C4-2B (cell line): ENCODE measurements around the gene KANK4.

Experiments used
- H3K27ac ChIP-seq: fragments of 450-650 bp; 2 replicates; pipeline ENCODE4 v1.5.1; 2017
- CTCF ChIP-seq: fragments of 450-650 bp; conservative IDR thresholded peaks from 2 replicates; pipeline ENCODE4 v1.5.1; 2017; ENCODE audit warnings: mild to moderate bottlenecking
- ZFX ChIP-seq: fragments of 450-650 bp; IDR thresholded peaks from 2 replicates; pipeline ENCODE4 v1.6.1; 2017

KANK4 gene

DNA sequence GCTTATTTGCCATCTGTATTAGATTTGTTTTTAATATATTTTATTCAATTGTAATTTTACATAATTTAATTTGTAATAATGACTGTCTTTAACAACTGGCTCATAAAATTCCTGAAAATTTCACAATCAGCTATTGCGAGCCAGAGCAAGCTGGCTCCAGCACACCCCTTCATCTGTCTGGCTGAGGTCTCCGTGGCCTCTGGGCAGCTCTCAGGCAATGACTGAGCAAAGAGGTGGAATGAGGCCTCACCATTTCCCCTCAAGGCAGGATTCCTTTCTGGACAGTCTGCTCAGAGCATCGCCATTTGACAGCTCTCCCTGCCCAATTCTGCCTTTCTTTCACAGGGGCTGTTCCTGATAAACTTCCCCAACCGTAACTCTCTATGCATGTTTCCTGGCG, 5.8 kb upstream of the KANK4 start:
- no peak for TF ChIP-seq ZFX
- no peak for TF ChIP-seq CTCF
- no peak overlapping the region for H3K27ac ChIP-seq

DNA sequence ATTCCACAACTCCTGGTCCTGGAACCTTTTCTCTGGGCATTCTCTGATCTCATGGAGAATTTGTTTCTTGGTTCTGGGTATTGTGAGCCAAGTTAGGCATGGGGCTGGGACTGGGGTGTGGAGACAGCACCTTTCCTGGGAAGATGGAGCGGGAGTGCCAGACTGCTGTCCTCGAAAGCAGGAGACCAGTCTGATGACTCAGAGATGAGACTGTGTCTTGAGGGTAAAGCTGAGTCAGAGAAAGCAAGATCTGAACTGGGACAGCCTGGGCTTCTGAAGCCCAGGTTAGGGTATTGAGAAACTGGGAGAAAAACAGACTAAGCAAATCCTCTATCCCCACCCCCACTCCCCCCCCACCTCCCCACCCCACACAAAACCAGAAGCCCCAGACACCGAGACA, 2.2 kb upstream of the KANK4 start:
- TF ChIP-seq ZFX (no peak), CTCF (no peak)
- H3K27ac ChIP-seq, result no peak overlapping the region

DNA sequence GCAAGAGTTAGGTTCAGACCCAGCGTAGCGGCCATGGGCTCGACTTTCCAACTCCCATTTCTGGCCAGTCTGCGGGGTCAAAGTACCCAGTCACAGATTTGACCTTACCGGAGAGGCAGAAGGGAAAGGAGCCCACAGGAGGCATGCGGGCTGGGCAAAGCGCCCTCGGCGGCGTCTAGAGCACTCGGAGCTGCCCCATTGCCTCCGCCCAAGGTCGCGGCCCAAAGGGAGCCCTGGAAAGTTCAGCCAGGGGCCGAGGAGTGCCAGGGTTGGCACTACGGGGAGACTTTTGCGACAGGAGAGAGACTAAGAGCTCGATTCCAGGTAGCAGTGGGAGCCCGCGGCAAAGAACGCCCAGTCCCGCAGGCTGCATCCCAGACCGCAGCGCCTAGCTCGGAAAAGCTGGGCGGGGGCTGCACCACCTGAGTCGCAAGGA, 896 bp downstream of the KANK4 start:
- TF ChIP-seq CTCF (no peak), ZFX (no peak)
- H3K27ac ChIP-seq, result no peak overlapping the region

DNA sequence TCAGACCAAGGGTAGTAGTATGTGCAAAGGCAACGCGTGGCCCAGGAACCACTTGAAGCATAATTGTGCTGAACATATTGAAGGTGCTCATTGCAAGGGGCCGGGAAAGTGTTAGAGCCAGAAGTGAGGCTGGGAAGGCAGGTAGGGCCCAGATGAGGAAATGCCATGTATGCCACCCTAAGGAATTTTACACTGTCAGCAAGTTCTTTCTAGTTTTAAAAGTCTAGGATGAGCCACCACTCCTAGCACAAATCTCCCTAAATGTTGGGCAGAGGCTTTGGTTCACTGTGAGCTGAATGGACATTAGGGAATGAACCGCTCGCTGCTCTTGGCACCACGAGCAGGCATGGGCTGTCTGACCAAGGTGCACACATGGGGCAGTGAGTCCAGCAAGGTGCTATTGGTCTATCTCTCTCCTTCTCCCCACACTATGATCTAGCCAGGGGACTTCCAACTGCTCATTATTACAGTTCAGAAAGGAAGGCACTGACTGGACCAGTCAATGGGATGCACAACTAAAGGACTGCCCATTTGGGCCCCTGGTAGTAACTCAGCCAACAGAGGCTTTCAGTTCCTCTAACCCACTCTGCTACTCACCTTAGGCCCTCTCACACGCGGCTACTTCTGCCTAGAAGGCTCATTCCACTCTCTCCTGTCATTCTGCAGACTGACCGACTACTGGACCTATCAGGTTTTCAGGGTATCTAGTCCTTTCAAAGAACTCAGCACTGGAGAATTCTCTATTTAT, 2.0 kb downstream of the KANK4 start:
- H3K27ac ChIP-seq, result no peak overlapping the region
- TF ChIP-seq ZFX (no peak), CTCF (no peak)

GRCh38 chr1:62316135-62316534, 3.1 kb downstream of the KANK4 start:
- no peak for TF ChIP-seq ZFX
- no peak for TF ChIP-seq CTCF
- no peak overlapping the region for H3K27ac ChIP-seq

GRCh38 chr1:62315387-62315786, 3.8 kb downstream of the KANK4 start:
- H3K27ac ChIP-seq, result no peak overlapping the region
- TF ChIP-seq ZFX, result no peak
- TF ChIP-seq CTCF, result no peak

- TF ChIP-seq CTCF (no peak), ZFX (no peak)
- H3K27ac ChIP-seq, result no peak overlapping the region
Observed at GRCh38 chr1:62314454-62315350, 4.5 kb downstream of the KANK4 start.
